Measurements from ENCODE around the gene PPP1R16B.

Gene PPP1R16B

DNA sequence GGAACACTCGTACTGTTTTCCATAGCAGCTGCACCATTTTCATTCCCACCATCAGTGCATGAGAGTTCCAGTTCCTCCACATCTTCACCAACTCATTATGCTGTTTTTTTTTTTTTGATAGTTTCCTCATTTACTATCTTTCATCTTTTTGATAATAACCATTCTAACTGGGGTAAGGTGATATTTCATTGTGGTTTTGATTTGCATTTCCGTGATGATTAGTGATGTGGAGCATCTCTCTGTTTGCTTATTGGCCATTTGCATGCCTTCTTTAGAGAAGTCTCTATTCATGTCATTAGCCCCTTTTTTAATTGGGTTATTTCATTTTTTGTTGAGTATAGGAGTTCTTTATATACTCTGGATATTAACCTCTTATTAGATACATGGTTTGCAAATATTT lies 31.3 kb upstream of the PPP1R16B start:
- H3K27me3 ChIP-seq (ENCODE audit: low read length) = no peaks in the 10 kb centered on the region
- H3K36me3 ChIP-seq (ENCODE audit: low read length) = peaks cover 11% of the 10 kb centered on the region
- TF ChIP-seq, protein P1, sequence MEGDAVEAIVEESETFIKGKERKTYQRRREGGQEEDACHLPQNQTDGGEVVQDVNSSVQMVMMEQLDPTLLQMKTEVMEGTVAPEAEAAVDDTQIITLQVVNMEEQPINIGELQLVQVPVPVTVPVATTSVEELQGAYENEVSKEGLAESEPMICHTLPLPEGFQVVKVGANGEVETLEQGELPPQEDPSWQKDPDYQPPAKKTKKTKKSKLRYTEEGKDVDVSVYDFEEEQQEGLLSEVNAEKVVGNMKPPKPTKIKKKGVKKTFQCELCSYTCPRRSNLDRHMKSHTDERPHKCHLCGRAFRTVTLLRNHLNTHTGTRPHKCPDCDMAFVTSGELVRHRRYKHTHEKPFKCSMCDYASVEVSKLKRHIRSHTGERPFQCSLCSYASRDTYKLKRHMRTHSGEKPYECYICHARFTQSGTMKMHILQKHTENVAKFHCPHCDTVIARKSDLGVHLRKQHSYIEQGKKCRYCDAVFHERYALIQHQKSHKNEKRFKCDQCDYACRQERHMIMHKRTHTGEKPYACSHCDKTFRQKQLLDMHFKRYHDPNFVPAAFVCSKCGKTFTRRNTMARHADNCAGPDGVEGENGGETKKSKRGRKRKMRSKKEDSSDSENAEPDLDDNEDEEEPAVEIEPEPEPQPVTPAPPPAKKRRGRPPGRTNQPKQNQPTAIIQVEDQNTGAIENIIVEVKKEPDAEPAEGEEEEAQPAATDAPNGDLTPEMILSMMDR (IDR thresholded peaks at IDR 0.05; ENCODE audit: insufficient read depth, low read length, poor library complexity, severe bottlenecking) = no peak
- TF ChIP-seq EZH2phosphoT487 (conservative IDR thresholded peaks at IDR 0.05; ENCODE audit: low read length) = no peak

DNA sequence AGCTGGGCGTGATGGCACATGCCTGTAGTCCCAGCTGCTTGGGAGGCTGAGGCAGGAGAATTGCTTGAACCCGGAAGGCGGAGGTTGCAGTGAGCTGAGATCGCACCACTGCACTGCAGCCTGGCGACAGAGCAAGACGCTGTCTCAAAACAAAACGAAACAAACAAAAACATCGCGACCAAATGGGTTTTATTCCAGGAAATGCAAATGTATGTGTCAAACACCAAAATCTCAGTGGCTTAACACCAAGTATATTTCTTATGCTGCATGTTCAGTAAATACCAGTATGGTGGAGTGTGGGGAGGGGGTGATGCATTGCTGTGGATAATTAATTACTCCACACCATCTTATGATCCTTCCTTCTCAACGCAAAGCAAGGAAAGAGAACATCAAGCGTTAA lies 29.1 kb upstream of the PPP1R16B start:
- no peaks in the 10 kb centered on the region for H3K9me3 ChIP-seq (ENCODE audit: insufficient read depth, low read length)
- H3K27ac ChIP-seq (ENCODE audit: low read depth, low read length) = no peak overlapping the region
- H3K79me2 ChIP-seq (ENCODE audit: insufficient read depth, low read length) = no peaks in the 10 kb centered on the region
- H3K27me3 ChIP-seq (ENCODE audit: low read length) = no peaks in the 10 kb centered on the region
- no peak overlapping the region for H3K4me3 ChIP-seq (ENCODE audit: insufficient read depth, low read length, poor library complexity, severe bottlenecking)
- peaks cover 11% of the 10 kb centered on the region for H3K36me3 ChIP-seq (ENCODE audit: low read length)
- H2AFZ ChIP-seq (ENCODE audit: low read depth, low read length, severe bottlenecking) = no peak overlapping the region
- H3K9ac ChIP-seq (ENCODE audit: low read length) = no peak overlapping the region
- TF ChIP-seq, protein P1 (IDR thresholded peaks at IDR 0.05; ENCODE audit: insufficient read depth, low read length, poor library complexity, severe bottlenecking) = no peak
- no peak for TF ChIP-seq EZH2phosphoT487 (conservative IDR thresholded peaks at IDR 0.05; ENCODE audit: low read length)
- H3K9me2 ChIP-seq (replicated peaks; ENCODE audit: insufficient read depth, low read length) = no peaks in the 10 kb centered on the region
- no peaks in the 10 kb centered on the region for H3F3A ChIP-seq (ENCODE audit: insufficient read depth)
- no peaks in the 10 kb centered on the region for H4K20me1 ChIP-seq (ENCODE audit: low read depth, low read length)
- no peak overlapping the region for H3K4me2 ChIP-seq (ENCODE audit: low read depth, low read length, poor library complexity, severe bottlenecking)

More for the DNA sequence above, 31.3 kb upstream of the PPP1R16B start:
- Histone ChIP-seq H3K4me3 (ENCODE audit: insufficient read depth, low read length, poor library complexity, severe bottlenecking) (no peak overlapping the region), H3F3A (ENCODE audit: insufficient read depth) (no peaks in the 10 kb centered on the region), H3K9me2 (replicated peaks; ENCODE audit: insufficient read depth, low read length) (no peaks in the 10 kb centered on the region), H3K9me3 (ENCODE audit: insufficient read depth, low read length) (no peaks in the 10 kb centered on the region), H2AFZ (ENCODE audit: low read depth, low read length, severe bottlenecking) (no peak overlapping the region), H3K4me2 (ENCODE audit: low read depth, low read length, poor library complexity, severe bottlenecking) (no peak overlapping the region), H4K20me1 (ENCODE audit: low read depth, low read length) (no peaks in the 10 kb centered on the region), H3K79me2 (ENCODE audit: insufficient read depth, low read length) (no peaks in the 10 kb centered on the region), H3K27ac (ENCODE audit: low read depth, low read length) (no peak overlapping the region), H3K9ac (ENCODE audit: low read length) (no peak overlapping the region)

DNA sequence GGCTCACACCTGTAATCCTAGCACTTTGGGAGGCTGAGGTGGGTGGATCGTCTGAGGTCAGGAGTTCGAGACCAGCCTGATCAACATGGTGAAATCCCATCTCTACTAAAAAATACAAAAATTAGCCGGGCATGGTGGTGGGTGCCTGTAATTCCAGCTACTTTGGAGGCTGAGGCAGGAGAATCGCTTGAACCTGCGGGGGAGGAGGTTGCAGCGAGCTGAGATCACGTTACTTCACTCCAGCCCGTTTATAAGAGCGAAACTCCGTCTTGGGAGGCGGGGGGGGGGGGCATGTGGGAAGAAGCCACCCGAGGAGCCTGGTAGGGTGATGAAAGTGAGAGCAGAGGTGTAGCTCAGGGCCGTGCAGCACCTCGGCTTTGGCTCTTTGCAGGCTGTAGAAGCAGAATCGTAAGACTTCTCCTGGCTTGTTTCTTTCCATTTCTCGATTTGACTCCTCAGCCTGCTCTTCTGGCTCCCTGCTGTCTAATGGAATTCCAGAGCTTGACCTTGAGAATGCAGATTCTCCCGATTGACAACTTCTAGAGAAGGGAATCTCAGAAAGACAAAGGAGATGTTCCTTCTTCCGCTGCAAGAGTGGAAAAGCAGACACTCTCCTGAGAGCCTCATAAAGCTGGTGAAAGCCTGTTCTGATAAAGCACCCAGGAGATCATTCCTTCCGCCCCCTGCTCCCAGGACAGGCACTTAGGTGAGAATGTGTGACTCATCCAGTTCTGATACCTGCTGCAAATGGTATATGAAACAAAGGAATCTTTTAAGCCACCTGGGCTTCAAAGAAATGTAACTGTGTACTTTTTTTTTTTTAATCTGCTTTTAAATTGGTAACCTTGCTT lies 26.0 kb upstream of the PPP1R16B start:
- H3K27ac ChIP-seq (ENCODE audit: low read depth, low read length) = no peak overlapping the region
- no peaks in the 10 kb centered on the region for H3K27me3 ChIP-seq (ENCODE audit: low read length)
- H3K79me2 ChIP-seq (ENCODE audit: insufficient read depth, low read length) = no peaks in the 10 kb centered on the region
- H3K4me2 ChIP-seq (ENCODE audit: low read depth, low read length, poor library complexity, severe bottlenecking) = no peak overlapping the region
- H3K4me3 ChIP-seq (ENCODE audit: insufficient read depth, low read length, poor library complexity, severe bottlenecking) = no peak overlapping the region
- no peaks in the 10 kb centered on the region for H3F3A ChIP-seq (ENCODE audit: insufficient read depth)
- H4K20me1 ChIP-seq (ENCODE audit: low read depth, low read length) = no peaks in the 10 kb centered on the region
- H2AFZ ChIP-seq (ENCODE audit: low read depth, low read length, severe bottlenecking) = no peak overlapping the region
- no peaks in the 10 kb centered on the region for H3K9me2 ChIP-seq (replicated peaks; ENCODE audit: insufficient read depth, low read length)
- peaks cover under 1% of the 10 kb centered on the region; the same call in 1 of the 2 replicates for H3K36me3 ChIP-seq (ENCODE audit: low read length)
- TF ChIP-seq, protein P1 (IDR thresholded peaks at IDR 0.05; ENCODE audit: insufficient read depth, low read length, poor library complexity, severe bottlenecking) = no peak
- TF ChIP-seq EZH2phosphoT487 (conservative IDR thresholded peaks at IDR 0.05; ENCODE audit: low read length) = no peak
- H3K9me3 ChIP-seq (ENCODE audit: insufficient read depth, low read length) = no peaks in the 10 kb centered on the region
- H3K9ac ChIP-seq (ENCODE audit: low read length) = no peak overlapping the region

Data from SU-DHL-6 (cell line).